ENCODE measurements around the gene ESYT3. TPM values are rescaled to one million over a fixed set of nuclear protein-coding genes. Genes with fewer than 3 reads are reported as not detected.
A peak's percentile ranks its signal among the peaks of the same experiment; 100 is the strongest.

Gene ESYT3
- total and polyA plus RNA-seq, 9 of the 15 experiments (the other 6 are each of a cell fraction or from before 2014, with no cell fraction given): not detected

DNA sequence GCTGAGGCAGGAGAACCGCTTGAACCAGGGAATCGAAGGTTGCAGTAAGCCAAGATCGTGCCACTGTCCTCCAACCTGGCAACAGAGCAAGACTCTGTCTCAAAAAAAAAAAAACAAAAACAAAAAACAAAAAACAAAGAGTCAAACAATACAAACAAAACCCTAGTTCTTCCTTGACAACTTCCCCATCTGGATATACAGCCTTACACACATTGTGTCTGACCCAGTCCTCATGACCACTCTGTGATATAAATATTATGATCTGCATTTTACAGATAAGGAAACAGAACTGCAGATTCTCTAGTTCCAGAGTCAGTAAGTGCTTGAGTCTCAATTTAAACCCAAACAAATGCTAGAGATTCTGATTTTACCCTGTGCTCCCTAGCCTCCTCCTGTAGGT, 4.8 kb upstream of the ESYT3 start (continued):
- no peak for TF ChIP-seq E2F6 (IDR thresholded peaks at IDR 0.05; ENCODE audit: borderline replicate concordance in 1 of 2, extremely low read depth in 1 of 2, insufficient read depth in 1 of 2, insufficient read length in 1 of 2, low read depth in 1 of 2, low read length in 1 of 2, poor library complexity in 1 of 2, severe bottlenecking in 1 of 2)
- TF ChIP-seq HNRNPUL1 (IDR thresholded peaks at IDR 0.05; ENCODE audit: low read length): no peak
- no peak for TF ChIP-seq ZBTB1 (CRISPR knock-in tag; IDR thresholded peaks at IDR 0.05; ENCODE audit: borderline replicate concordance, low read depth)
- TF ChIP-seq CBFA2T3 (IDR thresholded peaks at IDR 0.05): peak; percentile 70
- TF ChIP-seq SMAD4 (CRISPR knock-in tag; conservative IDR thresholded peaks at IDR 0.05): 0 out of 2 replicates have a peak, but pooled peaks have one; percentile 19
- no peak for TF ChIP-seq RBM34 (IDR thresholded peaks at IDR 0.05; ENCODE audit: borderline replicate concordance, insufficient read depth, low read length)
- TF ChIP-seq GTF2B (IDR thresholded peaks at IDR 0.05; ENCODE audit: extremely low read depth, insufficient read length): no peak
- no peak for TF ChIP-seq MAFK (IDR thresholded peaks at IDR 0.05; ENCODE audit: low read length)
- TF ChIP-seq TOE1 (IDR thresholded peaks at IDR 0.05; ENCODE audit: borderline replicate concordance): no peak
- TF ChIP-seq TOE1 (CRISPR knock-in tag; IDR thresholded peaks at IDR 0.05; ENCODE audit: borderline replicate concordance, low read depth): no peak
- TF ChIP-seq, protein P1, sequence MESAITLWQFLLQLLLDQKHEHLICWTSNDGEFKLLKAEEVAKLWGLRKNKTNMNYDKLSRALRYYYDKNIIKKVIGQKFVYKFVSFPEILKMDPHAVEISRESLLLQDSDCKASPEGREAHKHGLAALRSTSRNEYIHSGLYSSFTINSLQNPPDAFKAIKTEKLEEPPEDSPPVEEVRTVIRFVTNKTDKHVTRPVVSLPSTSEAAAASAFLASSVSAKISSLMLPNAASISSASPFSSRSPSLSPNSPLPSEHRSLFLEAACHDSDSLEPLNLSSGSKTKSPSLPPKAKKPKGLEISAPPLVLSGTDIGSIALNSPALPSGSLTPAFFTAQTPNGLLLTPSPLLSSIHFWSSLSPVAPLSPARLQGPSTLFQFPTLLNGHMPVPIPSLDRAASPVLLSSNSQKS (CRISPR knock-in tag; IDR thresholded peaks at IDR 0.05): no peak
- no peak for TF ChIP-seq NR3C1 (CRISPR knock-in tag; IDR thresholded peaks at IDR 0.05)
- no peak for TF ChIP-seq ZNF277 (CRISPR knock-in tag; IDR thresholded peaks at IDR 0.05; ENCODE audit: borderline replicate concordance)
- no peak for TF ChIP-seq KLF1 (tag; IDR thresholded peaks at IDR 0.05)
- no peak for TF ChIP-seq KAT2B (IDR thresholded peaks at IDR 0.05; ENCODE audit: low read depth, low read length)
- no peak for TF ChIP-seq ETV5 (CRISPR knock-in tag; IDR thresholded peaks at IDR 0.05; ENCODE audit: low read depth)
- peak; percentile 52 for TF ChIP-seq TAL1 (IDR thresholded peaks at IDR 0.05)
- TF ChIP-seq ZNF239 (CRISPR knock-in tag; IDR thresholded peaks at IDR 0.05): no peak
- no peak for TF ChIP-seq PHTF2 (CRISPR knock-in tag; IDR thresholded peaks at IDR 0.05)
- TF ChIP-seq JUND (IDR thresholded peaks at IDR 0.05; ENCODE audit: borderline replicate concordance, low read depth, low read length): no peak
- no peak for TF ChIP-seq JUND (tag; IDR thresholded peaks at IDR 0.05; ENCODE audit: borderline replicate concordance, low read depth, low read length)
- TF ChIP-seq ARID1B (IDR thresholded peaks at IDR 0.05): peak; percentile 53
- TF ChIP-seq PCBP1 (IDR thresholded peaks at IDR 0.05; ENCODE audit: low read depth, low read length, poor library complexity, severe bottlenecking): no peak
- no peak for TF ChIP-seq ZNF644 (tag; IDR thresholded peaks at IDR 0.05; ENCODE audit: low read depth)
- TF ChIP-seq KAT7 (CRISPR knock-in tag; IDR thresholded peaks at IDR 0.05; ENCODE audit: borderline replicate concordance): no peak
- no peak for TF ChIP-seq MYNN (IDR thresholded peaks at IDR 0.05)
- no peak for TF ChIP-seq MYNN (CRISPR knock-in tag; IDR thresholded peaks at IDR 0.05)

Data from K562 (cell line).